K562 (cell line): ENCODE results near the gene RXRA. TPM values are rescaled to one million over a fixed set of nuclear protein-coding genes. Genes with fewer than 3 reads are reported as not detected.

Experiments
- CHD4 ChIP-seq: fragments of 200-600 bp; sonication (generic); IDR thresholded peaks from 3 replicates; pipeline ENCODE4 v1.6.1; 2012; ENCODE audit warnings: low read depth, mild to moderate bottlenecking, mixed read lengths, low read length, inconsistent platforms; ENCODE audit not compliant: insufficient read depth, insufficient replicate concordance, poor library complexity, severe bottlenecking
- FIP1L1 ChIP-seq: fragments of 200-400 bp; formaldehyde crosslinking; IDR thresholded peaks from 2 replicates; pipeline ENCODE4 v1.6.1; 2018; ENCODE audit warnings: mild to moderate bottlenecking, low read depth, low read length; ENCODE audit not compliant: poor library complexity, severe bottlenecking
- FOXJ3 ChIP-seq: sonication (generic); formaldehyde crosslinking; IDR thresholded peaks from 2 replicates; pipeline ENCODE4 v1.4.0; 2020; ENCODE audit warnings: mild to moderate bottlenecking, missing genetic modification reagents
- SP1 ChIP-seq: sonication (generic); formaldehyde crosslinking; IDR thresholded peaks from 2 replicates; pipeline ENCODE4 v1.8.1; 2022; ENCODE audit warnings: mild to moderate bottlenecking, missing genetic modification reagents
- ZNF143 ChIP-seq: sonication (generic); formaldehyde crosslinking; IDR thresholded peaks from 2 replicates; pipeline ENCODE4 v1.9.0; 2022; ENCODE audit warnings: mild to moderate bottlenecking, missing genetic modification reagents
- polyA plus RNA-seq, 8 experiments: library from polyadenylated mRNA; depleted of rRNA in 4 of 8; stranded (reverse) in 5 of 8; unstranded in 3 of 8; fragments of >200 nt; fragmentation: Nextera tagmentation in 2 of 8; fragmentation: Illumina TruSeq in 1 of 8; extraction: Ambion mirVana in 2 of 8; extraction: Trizol in 1 of 8; gene quantifications; 2 replicates each; pipeline versions ENCODE4 v1.2.1 to v1.2.3, GENCODE V29; 2011 to 2014; ENCODE audit warnings: inconsistent platforms in 1 of 8, missing spikeins in 1 of 8
- total RNA-seq, 7 experiments: library from RNA; depleted of rRNA in 6 of 7; stranded (reverse); fragments of >200 nt in 6 of 7; fragmentation: Illumina TruSeq in 2 of 7; extraction: Trizol in 2 of 7; gene quantifications; 2 replicates each; pipeline versions ENCODE4 v1.2.1 to v1.2.3, GENCODE V29; 2011 to 2021; ENCODE audit warnings: low replicate concordance in 1 of 7
- TF ChIP-seq, protein P1 (sequence below): IDR thresholded peaks from 2 replicates; pipeline ENCODE4 v1.6.1; 2011; ENCODE audit not compliant: insufficient read length; ENCODE audit errors: extremely low read depth
- TF ChIP-seq, protein P2 (sequence below): IDR thresholded peaks from 2 replicates; pipeline ENCODE4 v1.6.1; 2011; ENCODE audit warnings: borderline replicate concordance, low read depth, mild to moderate bottlenecking, moderate library complexity, low read length; ENCODE audit not compliant: insufficient read depth, poor library complexity, severe bottlenecking

Gene RXRA
- total and polyA plus RNA-seq, 9 of the 15 experiments (the other 6 are each of a cell fraction or from before 2014, with no cell fraction given): 0.35 to 23.6 (median 4.6) TPM

DNA sequence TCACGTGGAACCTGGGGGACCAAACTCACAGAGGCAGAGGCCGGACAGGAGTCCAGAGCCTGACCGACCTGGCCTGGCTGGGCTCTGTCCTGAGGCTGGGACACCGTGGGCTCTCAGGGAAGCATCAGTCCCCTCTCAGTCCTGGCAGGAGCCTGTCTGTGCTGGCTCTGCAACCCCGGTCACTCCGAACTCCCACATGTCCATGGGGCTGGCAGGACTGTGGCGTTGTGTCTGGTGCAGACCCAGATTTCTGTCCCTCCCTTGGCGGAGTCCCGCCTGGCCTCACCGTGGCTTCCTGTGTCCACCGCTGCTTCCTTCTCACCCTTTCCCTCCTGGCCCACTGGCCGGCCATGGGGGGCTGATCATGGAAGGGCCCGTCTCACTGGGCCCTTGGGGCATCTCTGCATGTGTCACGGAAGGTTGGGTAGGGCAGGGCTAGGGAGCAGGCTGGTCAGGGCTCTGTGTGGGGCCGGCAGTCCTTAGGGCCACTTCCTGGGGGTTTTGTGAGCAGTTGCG, 68.8 kb downstream of the RXRA start (continued):
- TF ChIP-seq, protein P1, sequence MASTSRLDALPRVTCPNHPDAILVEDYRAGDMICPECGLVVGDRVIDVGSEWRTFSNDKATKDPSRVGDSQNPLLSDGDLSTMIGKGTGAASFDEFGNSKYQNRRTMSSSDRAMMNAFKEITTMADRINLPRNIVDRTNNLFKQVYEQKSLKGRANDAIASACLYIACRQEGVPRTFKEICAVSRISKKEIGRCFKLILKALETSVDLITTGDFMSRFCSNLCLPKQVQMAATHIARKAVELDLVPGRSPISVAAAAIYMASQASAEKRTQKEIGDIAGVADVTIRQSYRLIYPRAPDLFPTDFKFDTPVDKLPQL: no peak
- TF ChIP-seq FOXJ3 (CRISPR knock-in tag): no peak
- TF ChIP-seq FIP1L1: no peak
- TF ChIP-seq, protein P2, sequence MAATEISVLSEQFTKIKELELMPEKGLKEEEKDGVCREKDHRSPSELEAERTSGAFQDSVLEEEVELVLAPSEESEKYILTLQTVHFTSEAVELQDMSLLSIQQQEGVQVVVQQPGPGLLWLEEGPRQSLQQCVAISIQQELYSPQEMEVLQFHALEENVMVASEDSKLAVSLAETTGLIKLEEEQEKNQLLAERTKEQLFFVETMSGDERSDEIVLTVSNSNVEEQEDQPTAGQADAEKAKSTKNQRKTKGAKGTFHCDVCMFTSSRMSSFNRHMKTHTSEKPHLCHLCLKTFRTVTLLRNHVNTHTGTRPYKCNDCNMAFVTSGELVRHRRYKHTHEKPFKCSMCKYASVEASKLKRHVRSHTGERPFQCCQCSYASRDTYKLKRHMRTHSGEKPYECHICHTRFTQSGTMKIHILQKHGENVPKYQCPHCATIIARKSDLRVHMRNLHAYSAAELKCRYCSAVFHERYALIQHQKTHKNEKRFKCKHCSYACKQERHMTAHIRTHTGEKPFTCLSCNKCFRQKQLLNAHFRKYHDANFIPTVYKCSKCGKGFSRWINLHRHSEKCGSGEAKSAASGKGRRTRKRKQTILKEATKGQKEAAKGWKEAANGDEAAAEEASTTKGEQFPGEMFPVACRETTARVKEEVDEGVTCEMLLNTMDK: no peak
- no peak for TF ChIP-seq CHD4
- TF ChIP-seq SP1 (CRISPR knock-in tag): no peak
- no peak for TF ChIP-seq ZNF143 (CRISPR knock-in tag)
